GM12892 (cell line): ENCODE measurements around the gene UNKL.

ENCODE experiments used
- POLR2A ChIP-seq: IDR thresholded peaks from 2 replicates; pipeline ENCODE4 v1.6.1; 2011; ENCODE audit warnings: low read depth, low read length, control low read depth
- POLR2AphosphoS5 ChIP-seq: IDR thresholded peaks from 2 replicates; pipeline ENCODE4 v1.6.1; 2011; ENCODE audit warnings: low read depth, low read length, control low read depth
- TAF1 ChIP-seq: IDR thresholded peaks from 2 replicates; pipeline ENCODE4 v1.6.1; 2011; ENCODE audit warnings: low read depth, mild to moderate bottlenecking, control low read depth, low read length, borderline replicate concordance

- TF ChIP-seq POLR2A (no peak), POLR2AphosphoS5 (no peak), TAF1 (no peak)
Observed at GRCh38 chr16:1338119-1338730, 76.3 kb downstream of the UNKL start.
